Fibroblast of lung (primary cell): ENCODE results near the gene EOGT. TPM values are rescaled to one million over a fixed set of nuclear protein-coding genes. Genes with fewer than 3 reads are reported as not detected.

Source experiments
- DNase-seq, 2 donors: peaks; one replicate each; pipeline versions ENCODE4 v3.0.0 to v3.0.0-alpha.2; 2010; ENCODE audit warnings: low read depth in 2 of 2
- H2AFZ ChIP-seq: 2 replicates; pipeline ENCODE4 v1.5.1; 2012; ENCODE audit warnings: low read length, control low read depth, inconsistent platforms
- H3K27ac ChIP-seq: 2 replicates; pipeline ENCODE4 v1.5.1; 2011; ENCODE audit warnings: low read length, control low read depth; ENCODE audit not compliant: insufficient read depth
- H3K27me3 ChIP-seq: 2 replicates; pipeline ENCODE4 v1.5.1; 2011; ENCODE audit warnings: mild to moderate bottlenecking, low read length; ENCODE audit not compliant: control insufficient read depth, insufficient read depth
- H3K36me3 ChIP-seq: 2 replicates; pipeline ENCODE4 v1.5.1; 2011; ENCODE audit warnings: low read length; ENCODE audit not compliant: control insufficient read depth, insufficient read depth
- H3K4me1 ChIP-seq: 2 replicates; pipeline ENCODE4 v1.5.1; 2011; ENCODE audit warnings: low read length; ENCODE audit not compliant: control insufficient read depth, insufficient read depth; ENCODE audit errors: extremely low read depth
- H3K4me2 ChIP-seq: 2 replicates; pipeline ENCODE4 v1.5.1; 2011; ENCODE audit warnings: low read length, control low read depth; ENCODE audit not compliant: insufficient read depth; ENCODE audit errors: extremely low read depth
- H3K4me3 ChIP-seq, 4 experiments: fragments of 200-600 bp in 1 of 4; sonication (generic) in 1 of 4; replicated peaks in 1 of 4; 2 replicates each; pipeline ENCODE4 v1.5.1; 2011 to 2016; ENCODE audit warnings: low read length in 4 of 4, low read depth in 3 of 4, mild to moderate bottlenecking in 3 of 4, control low read depth in 2 of 4, inconsistent platforms in 1 of 4, mixed read lengths in 1 of 4; ENCODE audit not compliant: insufficient read depth in 1 of 4; ENCODE audit errors: control extremely low read depth in 1 of 4
- H3K79me2 ChIP-seq: 2 replicates; pipeline ENCODE4 v1.5.1; 2012; ENCODE audit warnings: mild to moderate bottlenecking, low read length, inconsistent platforms; ENCODE audit not compliant: control insufficient read depth, insufficient read depth
- H3K9ac ChIP-seq: 2 replicates; pipeline ENCODE4 v1.5.1; 2011; ENCODE audit warnings: mild to moderate bottlenecking, low read length, control low read depth; ENCODE audit not compliant: insufficient read depth
- H3K9me3 ChIP-seq: 2 replicates; pipeline ENCODE4 v1.5.1; 2012; ENCODE audit warnings: low read depth, low read length; ENCODE audit not compliant: control insufficient read depth, insufficient read depth
- H4K20me1 ChIP-seq: 2 replicates; pipeline ENCODE4 v1.5.1; 2011; ENCODE audit warnings: low read length; ENCODE audit not compliant: control insufficient read depth, insufficient read depth; ENCODE audit errors: extremely low read depth
- EZH2 ChIP-seq: IDR thresholded peaks from 2 replicates; pipeline ENCODE4 v1.5.1; 2012; ENCODE audit warnings: low read length, control low read depth, mild to moderate bottlenecking; ENCODE audit errors: missing control alignments
- polyA plus RNA-seq, 2 donors: library from polyadenylated mRNA; depleted of rRNA in 1 of 2; stranded (reverse) in 1 of 2; unstranded in 1 of 2; fragments of >200 nt; gene quantifications; 2 replicates each; pipeline ENCODE4 v1.2.1, GENCODE V29; 2011 to 2012; ENCODE audit warnings: missing spikeins in 1 of 2
- total RNA-seq: library from RNA; depleted of rRNA; stranded (reverse); fragments of >200 nt; gene quantifications from 2 replicates; pipeline ENCODE4 v1.2.1, GENCODE V29; 2014
- TF ChIP-seq, protein P1 (sequence below), 2 donors: IDR thresholded peaks in 1 of 2; conservative IDR thresholded peaks in 1 of 2; 1 replicate in 1 of 2; 2 replicates in 1 of 2; pipeline ENCODE4 v1.5.1; 2011 to 2012; ENCODE audit warnings: low read length in 2 of 2, control low read depth in 1 of 2, inconsistent platforms in 1 of 2, low read depth in 1 of 2, mild to moderate bottlenecking in 1 of 2

EOGT gene
- total and polyA plus RNA-seq, 2 donors (not counting 1 experiment from before 2014, with no cell fraction given): 30.6 to 50.9 TPM

DNA sequence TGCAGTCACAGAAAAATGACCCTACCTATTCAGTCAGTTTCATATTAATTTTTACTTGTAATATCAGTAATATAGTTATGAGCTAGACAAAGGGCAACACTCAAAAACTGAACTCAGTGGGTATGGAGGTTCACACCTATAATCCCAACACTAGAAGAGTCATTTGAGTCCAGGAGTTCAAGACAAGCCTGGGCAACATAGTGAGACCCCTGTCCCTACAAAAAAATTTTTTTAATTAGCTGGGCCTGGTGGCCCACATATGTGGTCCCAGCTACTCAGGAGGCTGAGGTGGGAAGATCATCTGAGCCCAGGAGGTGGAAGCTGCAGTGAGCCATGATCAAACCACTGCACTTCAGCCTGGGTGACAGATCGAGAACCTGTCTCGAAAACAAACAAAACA is 35.5 kb upstream of the EOGT start:
- Histone ChIP-seq H3K36me3 (peaks cover 3% of the 10 kb centered on the region), H3K4me2 (no peak overlapping the region), H3K27me3 (no peaks in the 10 kb centered on the region), H3K4me1 (peaks cover 2% of the 10 kb centered on the region), H2AFZ (no peak overlapping the region), H3K9ac (no peak overlapping the region), H3K9me3 (no peaks in the 10 kb centered on the region), H3K27ac (no peak overlapping the region), H3K79me2 (peaks cover 56% of the 10 kb centered on the region), H3K4me3 (no peak overlapping the region), H4K20me1 (peaks cover 3% of the 10 kb centered on the region)
- no peak for DNase-seq
- TF ChIP-seq, protein P1, sequence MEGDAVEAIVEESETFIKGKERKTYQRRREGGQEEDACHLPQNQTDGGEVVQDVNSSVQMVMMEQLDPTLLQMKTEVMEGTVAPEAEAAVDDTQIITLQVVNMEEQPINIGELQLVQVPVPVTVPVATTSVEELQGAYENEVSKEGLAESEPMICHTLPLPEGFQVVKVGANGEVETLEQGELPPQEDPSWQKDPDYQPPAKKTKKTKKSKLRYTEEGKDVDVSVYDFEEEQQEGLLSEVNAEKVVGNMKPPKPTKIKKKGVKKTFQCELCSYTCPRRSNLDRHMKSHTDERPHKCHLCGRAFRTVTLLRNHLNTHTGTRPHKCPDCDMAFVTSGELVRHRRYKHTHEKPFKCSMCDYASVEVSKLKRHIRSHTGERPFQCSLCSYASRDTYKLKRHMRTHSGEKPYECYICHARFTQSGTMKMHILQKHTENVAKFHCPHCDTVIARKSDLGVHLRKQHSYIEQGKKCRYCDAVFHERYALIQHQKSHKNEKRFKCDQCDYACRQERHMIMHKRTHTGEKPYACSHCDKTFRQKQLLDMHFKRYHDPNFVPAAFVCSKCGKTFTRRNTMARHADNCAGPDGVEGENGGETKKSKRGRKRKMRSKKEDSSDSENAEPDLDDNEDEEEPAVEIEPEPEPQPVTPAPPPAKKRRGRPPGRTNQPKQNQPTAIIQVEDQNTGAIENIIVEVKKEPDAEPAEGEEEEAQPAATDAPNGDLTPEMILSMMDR (conservative IDR thresholded peaks at IDR 0.05 in 1 of 2, IDR thresholded peaks at IDR 0.05 in 1 of 2; ENCODE audit: low read depth in 1 of 2, low read length in 2 of 2): no peak
- TF ChIP-seq EZH2: no peak

DNA sequence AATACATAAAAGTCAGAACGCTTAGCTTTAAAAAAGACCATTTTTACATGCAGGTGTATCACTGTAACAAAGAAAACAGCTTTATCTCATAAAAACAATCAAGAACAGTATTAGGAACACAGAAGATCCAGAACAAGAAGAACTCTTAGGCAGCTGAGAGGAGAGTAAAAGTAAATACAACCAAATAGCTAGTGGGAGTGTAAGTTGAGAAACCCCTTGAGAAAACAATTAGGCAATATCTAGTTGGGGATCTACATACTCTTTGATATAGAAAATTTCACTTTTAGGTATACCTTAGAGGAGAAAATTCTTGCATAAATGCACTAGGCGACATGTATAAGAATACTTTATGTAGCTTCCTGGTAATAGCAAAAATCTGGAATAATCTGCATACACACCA is 31.1 kb upstream of the EOGT start:
- Histone ChIP-seq H3K36me3 (peaks cover 7% of the 10 kb centered on the region), H3K4me1 (no peaks in the 10 kb centered on the region), H3K4me3 (no peak overlapping the region), H3K27me3 (no peaks in the 10 kb centered on the region), H3K79me2 (peaks cover 32% of the 10 kb centered on the region), H3K9ac (no peak overlapping the region), H3K4me2 (no peak overlapping the region), H3K9me3 (no peaks in the 10 kb centered on the region), H4K20me1 (peaks cover under 1% of the 10 kb centered on the region), H3K27ac (no peak overlapping the region), H2AFZ (no peak overlapping the region)
- no peak for DNase-seq
- TF ChIP-seq, protein P1 (conservative IDR thresholded peaks at IDR 0.05 in 1 of 2, IDR thresholded peaks at IDR 0.05 in 1 of 2; ENCODE audit: low read depth in 1 of 2, low read length in 2 of 2): no peak
- no peak for TF ChIP-seq EZH2

DNA sequence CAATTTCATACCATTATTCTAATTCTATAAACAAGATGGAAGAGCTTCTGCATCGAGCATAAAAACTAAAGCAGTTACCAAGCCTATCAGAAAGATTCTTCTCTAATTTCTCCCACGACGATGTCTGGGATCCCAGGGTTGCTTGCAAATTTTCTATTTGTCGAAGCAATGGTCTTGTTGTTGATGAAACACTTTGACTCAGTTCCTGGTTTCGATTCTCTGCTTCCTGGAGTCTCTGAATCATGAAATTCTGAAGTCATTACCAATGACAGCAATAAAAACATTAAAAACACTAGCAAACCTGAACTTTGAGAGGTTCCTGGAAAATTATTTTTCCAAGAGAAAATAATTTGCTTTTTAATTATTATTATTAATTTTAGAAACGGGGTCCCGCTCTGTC is 20.0 kb upstream of the EOGT start:
- Histone ChIP-seq H4K20me1 (no peaks in the 10 kb centered on the region), H3K27ac (peak overlapping the region; percentile 43), H3K36me3 (peaks cover 10% of the 10 kb centered on the region), H3K4me2 (no peak overlapping the region), H3K79me2 (no peaks in the 10 kb centered on the region), H3K27me3 (no peaks in the 10 kb centered on the region), H3K9ac (no peak overlapping the region), H3K4me3 (no peak overlapping the region), H2AFZ (no peak overlapping the region), H3K4me1 (no peaks in the 10 kb centered on the region), H3K9me3 (no peaks in the 10 kb centered on the region)
- TF ChIP-seq, protein P1 (conservative IDR thresholded peaks at IDR 0.05 in 1 of 2, IDR thresholded peaks at IDR 0.05 in 1 of 2; ENCODE audit: low read depth in 1 of 2, low read length in 2 of 2): no peak
- peak; percentile 10 to 53 for DNase-seq
